Measurements from ENCODE around the gene EFNA5. TPM values are rescaled to one million over a fixed set of nuclear protein-coding genes. Genes with fewer than 3 reads are reported as not detected.

The EFNA5 gene
- total RNA-seq, 4 donors from 2014 or later = 16.6 to 35.3 (median 19.3) TPM

- no peak overlapping the region for H3K4me3 ChIP-seq (ENCODE audit: low read depth, poor library complexity, severe bottlenecking)
- TF ChIP-seq POLR2A (IDR thresholded peaks at IDR 0.05) (no peak), CTCF (IDR thresholded peaks at IDR 0.05) (no peak)
- 38 to 46% methylated on average over 2 of the region's 2 CpGs for WGBS, 2 donors
- intact Hi-C loops (cut with DNase I; ENCODE audit: low total_unique reads) = no loop called here
- DNase-seq (ENCODE audit: low spot score in 2 of 2) = no peak
These were observed 183.6 kb downstream of the EFNA5 start for GRCh38 chr5:107487056-107487542.

GRCh38 chr5:107486489-107486888 lies 184.2 kb downstream of the EFNA5 start:
- TF ChIP-seq CTCF (IDR thresholded peaks at IDR 0.05) = no peak
- TF ChIP-seq POLR2A (IDR thresholded peaks at IDR 0.05) = no peak
- intact Hi-C loops (cut with DNase I; ENCODE audit: low total_unique reads) = no loop called here
- no peak overlapping the region for H3K4me3 ChIP-seq (ENCODE audit: low read depth, poor library complexity, severe bottlenecking)
- WGBS, 2 donors = 53 to 59% methylated on average over 2 of the region's 2 CpGs
- DNase-seq (ENCODE audit: low spot score in 2 of 2) = no peak

GRCh38 chr5:107485184-107485583 lies 185.6 kb downstream of the EFNA5 start:
- TF ChIP-seq CTCF (IDR thresholded peaks at IDR 0.05) (no peak), POLR2A (IDR thresholded peaks at IDR 0.05) (no peak)
- no peak for DNase-seq (ENCODE audit: low spot score in 2 of 2)
- no peak overlapping the region for H3K4me3 ChIP-seq (ENCODE audit: low read depth, poor library complexity, severe bottlenecking)
- intact Hi-C loops (cut with DNase I; ENCODE audit: low total_unique reads) = no loop called here

GRCh38 chr5:107484281-107484680 lies 186.5 kb downstream of the EFNA5 start:
- intact Hi-C loops (cut with DNase I; ENCODE audit: low total_unique reads) = no loop called here
- WGBS, 2 donors = 44 to 48% methylated on average over 4 of the region's 4 CpGs
- no peak for DNase-seq (ENCODE audit: low spot score in 2 of 2)
- no peak overlapping the region for H3K4me3 ChIP-seq (ENCODE audit: low read depth, poor library complexity, severe bottlenecking)
- TF ChIP-seq CTCF (IDR thresholded peaks at IDR 0.05) (no peak), POLR2A (IDR thresholded peaks at IDR 0.05) (no peak)

GRCh38 chr5:107483231-107484024 lies 187.3 kb downstream of the EFNA5 start:
- no peak overlapping the region for H3K4me3 ChIP-seq (ENCODE audit: low read depth, poor library complexity, severe bottlenecking)
- intact Hi-C loops (cut with DNase I; ENCODE audit: low total_unique reads) = no loop called here
- no peak for DNase-seq (ENCODE audit: low spot score in 2 of 2)
- 70 to 76% methylated on average over 5 of the region's 5 CpGs for WGBS, 2 donors
- TF ChIP-seq CTCF (IDR thresholded peaks at IDR 0.05) (no peak), POLR2A (IDR thresholded peaks at IDR 0.05) (no peak)

Data from lower leg skin (tissue), 4 donors.